GM10266 (cell line): Measurements from ENCODE around the gene TAF8.

Experiments used
- DNase-seq: peaks from one replicate; pipeline ENCODE4 v3.0.0; 2012; ENCODE audit errors: extremely low spot score
- CTCF ChIP-seq: IDR thresholded peaks from 2 replicates; pipeline ENCODE4 v1.5.1; 2012; ENCODE audit warnings: mild to moderate bottlenecking, low read depth; ENCODE audit not compliant: control insufficient read depth, insufficient read depth; ENCODE audit errors: missing control alignments

TAF8 gene

GRCh38 chr6:42128460-42129359, 78.4 kb downstream of the TAF8 start:
- no peak for DNase-seq
- no peak for TF ChIP-seq CTCF

- TF ChIP-seq CTCF = no peak
- no peak for DNase-seq
Measured at GRCh38 chr6:42129360-42129676, 79.0 kb downstream of the TAF8 start.

- TF ChIP-seq CTCF = no peak
- no peak for DNase-seq
Measured at GRCh38 chr6:42131531-42131930, 81.2 kb downstream of the TAF8 start.

GRCh38 chr6:42133926-42134325, 83.6 kb downstream of the TAF8 start:
- no peak for TF ChIP-seq CTCF
- no peak for DNase-seq

- no peak for TF ChIP-seq CTCF
- no peak for DNase-seq
Measured at GRCh38 chr6:42135161-42135560, 84.8 kb downstream of the TAF8 start.

GRCh38 chr6:42135722-42136121, 85.4 kb downstream of the TAF8 start:
- no peak for DNase-seq
- no peak for TF ChIP-seq CTCF

GRCh38 chr6:42136508-42137193, 86.3 kb downstream of the TAF8 start:
- peak; percentile 89 for DNase-seq
- peak; percentile 53 for TF ChIP-seq CTCF
